HG03103 (cell line): ENCODE measurements around the gene TMEM234.

Experiments
- ATAC-seq: cut with Tn5 transposase; IDR thresholded peaks from one replicate; pipeline ENCODE4 v1.9.1; 2021; ENCODE audit warnings: low read depth; ENCODE audit not compliant: unreplicated experiment

Gene TMEM234

GRCh38 chr1:32180186-32181060, 41.7 kb downstream of the TMEM234 start:
- no peak for ATAC-seq

- peak; percentile 75 for ATAC-seq
Measured at GRCh38 chr1:32179443-32180185, 42.5 kb downstream of the TMEM234 start, which contains the start of gene TXLNA. TXLNA (plus strand) TSS chr1:32179675; CDS start chr1:32180346, 671 bp downstream.

- ATAC-seq: no peak
Measured at GRCh38 chr1:32179193-32179442, 43.0 kb downstream of the TMEM234 start.

- ATAC-seq: no peak
Measured at GRCh38 chr1:32178380-32179192, 43.6 kb downstream of the TMEM234 start.

- ATAC-seq: no peak
Measured at GRCh38 chr1:32172621-32173245, 49.4 kb downstream of the TMEM234 start.

- ATAC-seq: no peak
Measured at GRCh38 chr1:32170991-32171390, 51.2 kb downstream of the TMEM234 start.
